OCI-LY7 (cell line): ENCODE data around the gene CSF1. TPM values are rescaled to one million over a fixed set of nuclear protein-coding genes. Genes with fewer than 3 reads are reported as not detected.

ENCODE experiments used
- BruUV-seq: library from RNA; stranded (reverse); fragments of 400-500 nt; replicated peaks from 2 replicates; lab custom pipeline; 2021; lab: Mats Ljungman, UMichigan
- CTCF ChIA-PET: fragments of 300-600 bp; sonication (Branson Sonifier 250); formaldehyde crosslinking; loops from one replicate; lab custom pipeline; 2022; ENCODE audit warnings: antibody characterized with exemption; ENCODE audit not compliant: unreplicated experiment; lab: Charles Lee
- POLR2A ChIA-PET: fragments of 300-600 bp; sonication (Branson Sonifier 250); formaldehyde crosslinking; loops from one replicate; lab custom pipeline; 2022; ENCODE audit warnings: antibody characterized with exemption; lab: Charles Lee
- DNase-seq: peaks from one replicate; pipeline ENCODE4 v3.0.0-alpha.2; 2015; ENCODE audit warnings: low spot score
- H2AFZ ChIP-seq: fragments of 200-600 bp; sonication (generic), shearing (Covaris generic); 2 replicates; pipeline ENCODE4 v1.6.1; 2014; ENCODE audit warnings: mild to moderate bottlenecking, antibody characterized with exemption, low read length, moderate library complexity
- H3K27ac ChIP-seq: fragments of 200-600 bp; sonication (generic); 2 replicates; pipeline ENCODE4 v1.5.1; 2014; ENCODE audit warnings: mixed run types, low read depth, mild to moderate bottlenecking, moderate library complexity, low read length, inconsistent platforms; ENCODE audit not compliant: poor library complexity, severe bottlenecking
- H3K36me3 ChIP-seq: fragments of 200-600 bp; sonication (generic); 2 replicates; pipeline ENCODE4 v1.6.1; 2014; ENCODE audit warnings: mild to moderate bottlenecking, antibody characterized with exemption, low read length, moderate library complexity, mixed read lengths; ENCODE audit not compliant: insufficient read depth
- H3K4me1 ChIP-seq: fragments of 200-600 bp; sonication (generic); 2 replicates; pipeline ENCODE4 v1.5.1; 2014; ENCODE audit warnings: mild to moderate bottlenecking, low read length; ENCODE audit not compliant: insufficient read depth, poor library complexity, severe bottlenecking
- H3K4me2 ChIP-seq: fragments of 200-600 bp; sonication (generic); 2 replicates; pipeline ENCODE4 v1.6.1; 2014; ENCODE audit warnings: mild to moderate bottlenecking, low read length
- H3K4me3 ChIP-seq: fragments of 200-600 bp; sonication (generic); 2 replicates; pipeline ENCODE4 v1.5.1; 2014; ENCODE audit warnings: mild to moderate bottlenecking, low read depth, low read length; ENCODE audit not compliant: poor library complexity, severe bottlenecking
- H3K79me2 ChIP-seq: fragments of 200-600 bp; sonication (generic); 2 replicates; pipeline ENCODE4 v1.6.1; 2016; ENCODE audit warnings: low read depth, mild to moderate bottlenecking, low read length, moderate library complexity, mixed read lengths; ENCODE audit not compliant: insufficient read depth
- H3K9me2 ChIP-seq: fragments of 200-600 bp; sonication (generic); 2 replicates; pipeline ENCODE4 v1.6.1; 2016; ENCODE audit warnings: mild to moderate bottlenecking, low read length, mixed read lengths; ENCODE audit not compliant: insufficient read depth
- H3K9me3 ChIP-seq: fragments of 200-600 bp; sonication (generic); 2 replicates; pipeline ENCODE4 v1.6.1; 2014; ENCODE audit warnings: mild to moderate bottlenecking, mixed run types, low read length, mixed read lengths
- H4K20me1 ChIP-seq: fragments of 200-600 bp; sonication (generic); 2 replicates; pipeline ENCODE4 v1.6.1; 2014; ENCODE audit warnings: mild to moderate bottlenecking, antibody characterized with exemption, low read length, moderate library complexity, mixed read lengths; ENCODE audit not compliant: insufficient read depth
- CTCF ChIP-seq: fragments of 200-600 bp; sonication (generic); conservative IDR thresholded peaks from 2 replicates; pipeline ENCODE4 v1.5.1; 2014; ENCODE audit warnings: mild to moderate bottlenecking, antibody characterized with exemption, low read length, moderate library complexity, mixed read lengths
- EZH2phosphoT487 ChIP-seq: fragments of 200-600 bp; sonication (generic); IDR thresholded peaks from 2 replicates; pipeline ENCODE4 v1.6.1; 2018; ENCODE audit warnings: low read depth, borderline replicate concordance, mild to moderate bottlenecking, mixed run types, antibody characterized with exemption, low read length, moderate library complexity, mixed read lengths
- intact Hi-C: fragments of 100-400 bp; cut with micrococcal nuclease; formaldehyde crosslinking; loops from one replicate; pipeline ENCODE4 v1.10.0; 2022; ENCODE audit not compliant: unreplicated experiment
- total RNA-seq, 2 experiments: library from RNA; depleted of rRNA in 1 of 2; stranded (reverse); fragments of >200 nt in 1 of 2; shearing (Covaris generic) in 1 of 2; gene quantifications; 2 replicates each; pipeline ENCODE4 v1.2.3, GENCODE V29; 2014 to 2022

Gene CSF1
- total RNA-seq, 2 experiments from 2014 or later: not detected

GRCh38 chr1:109914587-109915240 is 4.1 kb downstream of the CSF1 start:
- no peak for DNase-seq
- Histone ChIP-seq H3K4me2 (no peak overlapping the region), H4K20me1 (no peaks in the 10 kb centered on the region), H3K4me1 (no peaks in the 10 kb centered on the region), H3K36me3 (no peaks in the 10 kb centered on the region), H3K9me3 (no peaks in the 10 kb centered on the region), H3K4me3 (no peak overlapping the region), H3K79me2 (no peaks in the 10 kb centered on the region), H2AFZ (no peak overlapping the region), H3K27ac (no peak overlapping the region), H3K9me2 (no peaks in the 10 kb centered on the region)
- no TSS peak for BruUV-seq
- CTCF ChIA-PET: no interaction called here
- TF ChIP-seq EZH2phosphoT487 (no peak), CTCF (no peak)
- POLR2A ChIA-PET: no interaction called here
- intact Hi-C loops: no loop called here

- no peaks in the 10 kb centered on the region for H3K36me3 ChIP-seq
- no peaks in the 10 kb centered on the region for H3K9me2 ChIP-seq
- ChIA-PET CTCF (no interaction called here), POLR2A (no interaction called here)
- DNase-seq: no peak
- no peaks in the 10 kb centered on the region for H3K79me2 ChIP-seq
- no peak overlapping the region for H2AFZ ChIP-seq
- no peak overlapping the region for H3K4me3 ChIP-seq
- intact Hi-C loops: no loop called here
- TF ChIP-seq CTCF (no peak), EZH2phosphoT487 (no peak)
- no peak overlapping the region for H3K4me2 ChIP-seq
- H3K27ac ChIP-seq: no peak overlapping the region
- no TSS peak for BruUV-seq
- no peaks in the 10 kb centered on the region for H4K20me1 ChIP-seq
- H3K4me1 ChIP-seq: no peaks in the 10 kb centered on the region
- no peaks in the 10 kb centered on the region for H3K9me3 ChIP-seq
Measured at GRCh38 chr1:109917051-109917767, 6.6 kb downstream of the CSF1 start.
